ENCODE data around the gene ZBTB21.

GRCh38 chr21:41942457-41942856, 67.7 kb downstream of the ZBTB21 start:
- TF ChIP-seq POLR2AphosphoS5 (IDR thresholded peaks at IDR 0.05; ENCODE audit: low read depth, low read length) (no peak), TAF1 (IDR thresholded peaks at IDR 0.05; ENCODE audit: borderline replicate concordance, insufficient read depth, low read length) (no peak), REST (IDR thresholded peaks at IDR 0.05; ENCODE audit: insufficient read depth in 1 of 2, low read depth in 2 of 2, low read length in 2 of 2) (no peak), SIN3A (IDR thresholded peaks at IDR 0.05; ENCODE audit: borderline replicate concordance, insufficient read depth, low read length) (no peak), FOXP2 (optimal IDR thresholded peaks at IDR 0.05; ENCODE audit: borderline replicate concordance, extremely low read depth, extremely low read length, insufficient read depth) (no peak)

Measured in PFSK-1 (cell line).